Measurements from ENCODE around the gene SAYSD1. TPM values are rescaled to one million over a fixed set of nuclear protein-coding genes. Genes with fewer than 3 reads are reported as not detected.

SAYSD1 gene
- total RNA-seq, 1 experiment from 2014 or later, result 8.8 TPM

- no peak for DNase-seq (ENCODE audit: low read depth, low spot score)
- in situ Hi-C loops (cut with HindIII; ENCODE audit: low pct_unique_long_range_greater_than_20kb, low sequenced_read_pairs), result no loop called here
Observed at GRCh38 chr6:39068391-39068790, 46.6 kb downstream of the SAYSD1 start.

GRCh38 chr6:39065561-39065960, 49.4 kb downstream of the SAYSD1 start:
- DNase-seq (ENCODE audit: low read depth, low spot score), result no peak
- in situ Hi-C loops (cut with HindIII; ENCODE audit: low pct_unique_long_range_greater_than_20kb, low sequenced_read_pairs), result no loop called here

- in situ Hi-C loops (cut with HindIII; ENCODE audit: low pct_unique_long_range_greater_than_20kb, low sequenced_read_pairs), result no loop called here
- DNase-seq (ENCODE audit: low read depth, low spot score), result no peak
Observed at GRCh38 chr6:39063526-39063925, 51.5 kb downstream of the SAYSD1 start.

- DNase-seq (ENCODE audit: low read depth, low spot score), result no peak
- in situ Hi-C loops (cut with HindIII; ENCODE audit: low pct_unique_long_range_greater_than_20kb, low sequenced_read_pairs), result no loop called here
Observed at GRCh38 chr6:39062014-39062740, 52.8 kb downstream of the SAYSD1 start.

GRCh38 chr6:39061588-39061987, 53.4 kb downstream of the SAYSD1 start:
- DNase-seq (ENCODE audit: low read depth, low spot score), result no peak
- in situ Hi-C loops (cut with HindIII; ENCODE audit: low pct_unique_long_range_greater_than_20kb, low sequenced_read_pairs), result no loop called here

GRCh38 chr6:39061182-39061581, 53.8 kb downstream of the SAYSD1 start:
- in situ Hi-C loops (cut with HindIII; ENCODE audit: low pct_unique_long_range_greater_than_20kb, low sequenced_read_pairs), result no loop called here

GRCh38 chr6:39060467-39061160, 54.4 kb downstream of the SAYSD1 start:
- in situ Hi-C loops (cut with HindIII; ENCODE audit: low pct_unique_long_range_greater_than_20kb, low sequenced_read_pairs), result no loop called here
- no peak for DNase-seq (ENCODE audit: low read depth, low spot score)

More at GRCh38 chr6:39061182-39061581, 53.8 kb downstream of the SAYSD1 start:
- no peak for DNase-seq (ENCODE audit: low read depth, low spot score)

- no peak for DNase-seq (ENCODE audit: low read depth, low spot score)
- in situ Hi-C loops (cut with HindIII; ENCODE audit: low pct_unique_long_range_greater_than_20kb, low sequenced_read_pairs), result no loop called here
Observed at GRCh38 chr6:39059496-39060310, 55.3 kb downstream of the SAYSD1 start.

GRCh38 chr6:39058471-39059147, 56.4 kb downstream of the SAYSD1 start:
- no peak for DNase-seq (ENCODE audit: low read depth, low spot score)
- in situ Hi-C loops (cut with HindIII; ENCODE audit: low pct_unique_long_range_greater_than_20kb, low sequenced_read_pairs), result no loop called here

GRCh38 chr6:39057251-39058155, 57.5 kb downstream of the SAYSD1 start:
- no peak for DNase-seq (ENCODE audit: low read depth, low spot score)
- in situ Hi-C loops (cut with HindIII; ENCODE audit: low pct_unique_long_range_greater_than_20kb, low sequenced_read_pairs), result no loop called here

- no peak for DNase-seq (ENCODE audit: low read depth, low spot score)
- in situ Hi-C loops (cut with HindIII; ENCODE audit: low pct_unique_long_range_greater_than_20kb, low sequenced_read_pairs), result no loop called here
Observed at GRCh38 chr6:39056681-39057080, 58.3 kb downstream of the SAYSD1 start.

GRCh38 chr6:39056191-39056590, 58.8 kb downstream of the SAYSD1 start:
- in situ Hi-C loops (cut with HindIII; ENCODE audit: low pct_unique_long_range_greater_than_20kb, low sequenced_read_pairs), result no loop called here

GRCh38 chr6:39055661-39056060, 59.3 kb downstream of the SAYSD1 start:
- no peak for DNase-seq (ENCODE audit: low read depth, low spot score)
- in situ Hi-C loops (cut with HindIII; ENCODE audit: low pct_unique_long_range_greater_than_20kb, low sequenced_read_pairs), result no loop called here

More at GRCh38 chr6:39056191-39056590, 58.8 kb downstream of the SAYSD1 start:
- no peak for DNase-seq (ENCODE audit: low read depth, low spot score)

GRCh38 chr6:39054577-39055142, 60.3 kb downstream of the SAYSD1 start:
- in situ Hi-C loops (cut with HindIII; ENCODE audit: low pct_unique_long_range_greater_than_20kb, low sequenced_read_pairs), result no loop called here
- DNase-seq (ENCODE audit: low read depth, low spot score), result no peak
